ENCODE results near the gene SH3BGRL2.

The SH3BGRL2 gene
- long read RNA-seq, donor 1, full-length matches to known transcripts, result 2 of 2 reads
- long read RNA-seq, donor 1, partial matches to known transcripts, result 0 of 2 reads
- long read RNA-seq, donor 1, other reads (novel, unspliced or antisense), result 0 of 2 reads
- long read RNA-seq, donor 2, full-length matches to known transcripts, result 5 of 5 reads
- long read RNA-seq, donor 2, partial matches to known transcripts, result 0 of 5 reads
- long read RNA-seq, donor 2, other reads (novel, unspliced or antisense), result 0 of 5 reads
- long read RNA-seq, donor 3, full-length matches to known transcripts, result 5 of 5 reads
- long read RNA-seq, donor 3, partial matches to known transcripts, result 0 of 5 reads
- long read RNA-seq, donor 3, other reads (novel, unspliced or antisense), result 0 of 5 reads
- long read RNA-seq, donor 4, full-length matches to known transcripts, result 8 of 8 reads
- long read RNA-seq, donor 4, partial matches to known transcripts, result 0 of 8 reads
- long read RNA-seq, donor 4, other reads (novel, unspliced or antisense), result 0 of 8 reads
- long read RNA-seq, donor 5, full-length matches to known transcripts, result 7 of 7 reads
- long read RNA-seq, donor 5, partial matches to known transcripts, result 0 of 7 reads
- long read RNA-seq, donor 5, other reads (novel, unspliced or antisense), result 0 of 7 reads
- long read RNA-seq, donor 6, full-length matches to known transcripts, result 4 of 4 reads
- long read RNA-seq, donor 6, partial matches to known transcripts, result 0 of 4 reads
- long read RNA-seq, donor 6, other reads (novel, unspliced or antisense), result 0 of 4 reads
- long read RNA-seq, donor 7, full-length matches to known transcripts, result 14 of 43 reads
- long read RNA-seq, donor 7, partial matches to known transcripts, result 29 of 43 reads
- long read RNA-seq, donor 7, other reads (novel, unspliced or antisense), result 0 of 43 reads
- long read RNA-seq, donor 8, full-length matches to known transcripts, result 11 of 11 reads
- long read RNA-seq, donor 8, partial matches to known transcripts, result 0 of 11 reads
- long read RNA-seq, donor 8, other reads (novel, unspliced or antisense), result 0 of 11 reads

DNA sequence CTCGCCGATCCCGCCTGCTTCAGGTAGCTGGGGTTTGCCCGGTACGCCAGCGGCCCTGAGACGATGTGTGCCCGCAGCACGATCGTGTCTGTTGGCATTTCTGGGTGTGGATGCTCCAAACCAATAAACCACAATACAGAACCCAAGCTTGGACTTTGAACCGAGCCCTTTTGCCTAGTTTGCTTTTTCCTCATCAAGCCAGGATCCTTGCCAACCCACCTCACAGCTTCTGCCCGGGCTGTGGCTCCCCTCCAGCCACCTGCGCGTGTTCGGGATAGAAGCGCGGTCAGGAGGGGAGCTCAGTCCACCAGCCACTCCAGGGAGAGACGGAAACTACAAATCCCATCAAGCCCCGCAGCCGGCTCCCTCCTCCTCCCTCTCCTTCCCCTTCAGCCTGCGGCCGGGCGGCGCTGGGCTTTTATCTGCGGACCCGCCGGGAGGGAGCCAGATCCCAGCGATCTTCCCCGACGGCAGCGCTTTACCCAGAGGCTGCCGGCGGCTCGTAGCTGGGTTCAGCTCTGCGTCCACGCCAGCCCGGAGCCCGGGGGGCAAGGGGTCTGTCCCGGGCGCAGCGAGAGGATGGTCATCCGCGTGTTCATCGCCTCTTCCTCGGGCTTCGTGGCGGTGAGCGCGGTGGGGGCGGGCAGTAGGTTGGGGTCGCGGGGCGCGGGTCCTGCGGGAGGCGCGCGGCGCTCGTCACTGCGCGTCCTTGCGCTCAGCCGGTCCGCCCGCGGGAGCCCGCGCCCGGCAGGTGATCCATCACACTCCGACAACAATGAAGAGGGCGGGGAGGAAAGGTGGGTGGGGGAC lies at the start of gene SH3BGRL2:
Gene SH3BGRL2, plus strand, starts transcription at position 447 of the 810 bp plus-strand sequence. Its CDS starts 133 bp downstream, at position 580.
- DNase-seq, result peak; percentile 86

DNA sequence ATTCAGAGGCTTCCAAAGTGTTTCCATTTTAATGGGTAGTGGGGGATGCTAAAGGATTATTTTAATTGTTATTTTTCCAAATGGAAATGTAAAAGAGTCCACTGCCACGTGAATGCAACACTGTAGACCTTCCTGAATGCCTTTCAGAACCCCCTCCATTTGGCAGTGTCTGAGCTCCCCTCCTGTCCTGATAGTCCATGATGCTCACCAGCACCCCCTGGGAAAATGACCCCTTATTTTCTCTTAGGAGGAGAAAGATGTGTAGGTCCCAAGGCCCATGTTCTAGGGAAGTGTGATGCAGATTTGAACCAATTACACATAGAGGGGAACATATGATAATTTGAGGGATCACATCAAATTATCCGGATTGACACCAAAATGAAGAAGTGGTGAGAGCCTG lies 46.8 kb upstream of the SH3BGRL2 start:
- DNase-seq, result no peak

- DNase-seq, result no peak
These were observed 44.6 kb upstream of the SH3BGRL2 start for GRCh38 chr6:79586548-79586947.

GRCh38 chr6:79589701-79590100 lies 41.4 kb upstream of the SH3BGRL2 start:
- DNase-seq, result no peak

DNA sequence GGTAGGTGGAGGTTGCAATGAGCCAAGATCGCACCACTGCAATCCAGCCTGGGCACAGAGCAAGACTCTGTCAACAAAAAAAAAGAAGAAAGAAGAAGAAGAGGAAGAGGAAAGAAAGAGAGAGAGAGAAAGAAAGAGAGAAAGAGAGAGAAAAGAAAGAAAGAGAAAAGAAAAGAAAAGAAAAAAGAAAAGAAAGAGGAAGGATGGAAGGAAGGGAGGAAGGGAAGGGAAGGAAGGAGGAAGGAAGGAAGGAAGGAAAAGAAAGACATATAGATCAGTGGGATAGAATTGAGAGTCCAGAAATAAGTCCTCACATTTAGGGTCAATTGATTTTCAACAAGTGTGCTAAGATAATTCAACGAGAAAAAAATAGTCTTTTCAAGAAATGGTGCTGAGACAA lies 34.0 kb upstream of the SH3BGRL2 start:
- no peak for DNase-seq

GRCh38 chr6:79598012-79598411 lies 33.1 kb upstream of the SH3BGRL2 start:
- DNase-seq, result no peak

GRCh38 chr6:79599725-79600259 lies 31.3 kb upstream of the SH3BGRL2 start:
- DNase-seq, result no peak

DNA sequence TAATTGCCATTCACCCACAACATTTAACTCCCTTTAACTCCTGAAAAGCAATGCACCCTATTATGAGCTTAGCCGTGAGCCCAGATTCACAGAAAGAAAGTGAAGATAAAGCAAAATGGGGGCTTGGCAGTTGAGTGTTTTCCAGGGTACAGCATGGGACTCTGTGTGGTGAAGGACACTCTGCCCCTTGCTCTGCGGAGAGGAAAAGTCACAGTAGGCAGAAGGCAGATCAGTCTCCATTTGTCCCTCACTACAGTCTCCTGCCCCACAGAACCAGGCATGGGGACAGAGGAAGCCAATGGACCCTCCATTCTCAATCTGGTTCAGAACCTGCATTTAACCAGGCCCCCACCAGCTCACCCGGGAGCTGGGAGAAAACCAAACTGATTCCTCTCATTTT lies 30.8 kb upstream of the SH3BGRL2 start:
- DNase-seq, result no peak

GRCh38 chr6:79600812-79601609 lies 30.1 kb upstream of the SH3BGRL2 start:
- DNase-seq, result peak; percentile 16

GRCh38 chr6:79602859-79603258 lies 28.3 kb upstream of the SH3BGRL2 start:
- DNase-seq, result no peak

GRCh38 chr6:79604583-79605037 lies 26.5 kb upstream of the SH3BGRL2 start:
- no peak for DNase-seq

DNA sequence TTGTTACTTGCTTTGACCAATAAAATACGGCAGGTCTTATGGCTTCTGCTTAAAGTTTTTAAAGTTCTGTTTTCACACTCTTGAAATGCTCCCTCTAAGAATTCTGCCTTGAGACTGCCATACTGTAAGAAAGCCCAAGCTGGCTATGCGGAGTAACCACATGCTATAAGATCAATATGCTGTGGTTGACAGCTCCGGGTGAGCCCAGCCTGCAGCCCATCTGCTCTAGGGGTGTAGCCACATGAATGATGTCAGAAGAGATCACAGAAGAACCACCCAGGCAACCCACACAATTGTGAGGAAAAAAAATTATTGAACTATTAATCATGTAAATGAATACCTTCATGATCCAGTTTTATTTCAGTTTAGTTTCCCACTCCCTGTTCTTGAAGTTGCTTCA lies 26.1 kb upstream of the SH3BGRL2 start:
- no peak for DNase-seq

DNA sequence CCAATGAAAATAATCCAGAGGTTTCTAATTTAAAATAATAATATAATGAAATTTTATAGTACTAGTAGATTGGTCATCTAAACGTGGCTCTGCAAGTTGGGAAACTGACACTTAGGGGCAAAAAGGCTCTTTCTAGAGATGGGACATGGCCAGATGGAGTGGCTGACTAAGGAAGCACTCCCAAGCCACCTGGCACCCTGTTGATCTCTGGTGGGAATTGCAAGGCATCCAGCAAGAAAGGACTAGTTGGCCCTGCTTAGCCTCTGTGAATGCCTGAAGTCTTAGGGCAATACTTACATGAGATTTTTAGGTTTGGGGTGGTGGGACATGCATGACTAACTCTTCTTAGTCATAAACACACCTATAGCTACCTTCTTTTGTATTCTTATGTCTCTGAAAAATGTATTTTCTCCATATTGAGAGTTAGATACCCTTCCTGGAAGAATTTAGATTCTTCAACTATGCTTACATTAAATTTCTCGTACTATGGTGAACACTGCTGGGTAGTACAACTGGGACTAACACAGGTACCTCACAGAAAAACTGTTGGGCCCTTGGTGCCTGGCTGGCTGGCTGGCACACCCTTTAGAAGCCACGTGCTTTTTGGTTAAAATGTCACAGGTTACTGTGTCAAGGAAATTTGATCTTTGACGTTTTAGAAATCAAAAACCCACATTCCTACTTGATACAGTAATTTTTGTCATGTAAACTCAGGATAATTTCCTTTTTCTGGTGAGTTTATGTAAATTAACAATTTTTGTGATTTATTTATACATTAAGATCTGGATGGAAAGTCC lies 25.0 kb upstream of the SH3BGRL2 start:
- DNase-seq, result no peak

DNA sequence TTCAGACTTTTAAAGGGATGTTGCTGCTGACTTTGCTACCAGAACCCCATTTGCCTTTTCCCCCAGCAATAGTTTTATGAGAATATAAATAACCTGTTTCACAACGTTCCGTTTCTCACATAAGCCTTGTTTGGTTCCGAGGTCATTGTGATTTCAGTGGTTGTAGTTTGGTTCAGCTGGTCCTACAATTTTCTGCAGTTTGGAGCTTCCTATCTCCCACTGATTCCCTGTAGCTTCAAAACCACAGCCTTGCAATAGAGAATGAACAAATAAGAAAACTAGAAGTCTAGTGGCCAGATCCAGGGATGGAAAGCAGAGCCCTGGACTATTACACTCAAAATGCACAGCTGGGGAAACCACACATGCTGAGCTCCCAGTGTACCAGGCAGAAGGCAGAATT lies 24.1 kb upstream of the SH3BGRL2 start:
- no peak for DNase-seq

GRCh38 chr6:79608334-79609224 lies 22.6 kb upstream of the SH3BGRL2 start:
- DNase-seq, result no peak

DNA sequence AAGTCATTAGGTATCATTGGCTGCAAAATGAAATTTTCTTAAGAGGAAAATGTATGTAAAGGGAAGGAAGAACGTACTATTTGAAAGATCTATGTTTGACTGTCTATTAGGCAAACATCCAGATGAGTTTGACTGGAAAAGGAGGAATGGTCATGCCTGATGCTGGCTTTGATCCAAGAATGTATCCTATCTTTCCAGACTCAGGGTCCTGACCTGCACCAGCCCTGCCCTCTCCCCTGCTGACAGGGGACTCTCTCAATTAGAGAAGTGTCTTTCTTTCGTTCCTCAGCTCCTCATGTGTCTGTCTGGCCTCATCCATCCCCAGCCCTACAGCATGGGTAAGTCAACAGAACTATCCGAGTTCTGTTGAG lies 21.9 kb upstream of the SH3BGRL2 start:
- DNase-seq, result no peak

- DNase-seq, result no peak
These were observed 20.7 kb upstream of the SH3BGRL2 start for GRCh38 chr6:79610306-79611009.

DNA sequence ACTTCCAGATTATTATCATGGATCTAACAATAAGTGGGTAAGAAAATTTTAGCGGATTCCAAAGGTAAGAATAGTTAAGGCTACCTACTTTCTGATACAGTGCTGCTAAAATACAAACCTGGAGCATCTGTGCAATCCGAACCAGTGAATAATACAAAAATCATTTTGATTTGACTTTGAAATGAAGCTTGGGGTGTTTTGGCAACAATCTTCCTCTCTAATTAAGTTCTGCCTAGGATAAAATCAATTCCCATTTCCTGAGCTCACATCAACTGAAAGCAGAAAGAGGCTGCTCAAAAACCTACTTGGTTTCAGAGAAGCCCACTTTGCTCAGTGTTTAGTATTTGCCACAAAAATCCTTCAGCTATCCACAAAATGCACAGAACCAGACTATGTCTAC lies 18.7 kb upstream of the SH3BGRL2 start:
- DNase-seq, result no peak
